Panc1 (cell line): ENCODE results near the gene CENPE. TPM values are rescaled to one million over a fixed set of nuclear protein-coding genes. Genes with fewer than 3 reads are reported as not detected.

Source experiments
- ATAC-seq: fragments of 200-7000 bp; cut with Tn5 transposase; 2 replicates; pipeline ENCODE4 v1.9.1; 2020; ENCODE audit warnings: mild to moderate bottlenecking, moderate library complexity
- BruUV-seq: library from RNA; stranded (reverse); fragments of 400-500 nt; replicated peaks from 2 replicates; lab custom pipeline; 2021; lab: Mats Ljungman, UMichigan
- CTCF ChIA-PET: fragments of 300-600 bp; sonication (Branson Sonifier 250); formaldehyde crosslinking; loops from one replicate; lab custom pipeline; 2022; ENCODE audit warnings: antibody characterized with exemption; lab: Charles Lee
- POLR2A ChIA-PET: fragments of 300-600 bp; sonication (Branson Sonifier 250); formaldehyde crosslinking; loops from one replicate; lab custom pipeline; 2022; ENCODE audit warnings: antibody characterized with exemption; lab: Charles Lee
- DNase-seq: peaks from one replicate; pipeline ENCODE4 v3.0.0-alpha.2; 2010; ENCODE audit warnings: low read depth, low spot score
- H3K27ac ChIP-seq: 2 replicates; pipeline ENCODE4 v1.5.1; 2011; ENCODE audit warnings: mild to moderate bottlenecking, low read length, inconsistent platforms
- H3K27me3 ChIP-seq: fragments of 200-500 bp; sonication (Bioruptor generic); 2 replicates; pipeline ENCODE4 v1.6.0; 2014; ENCODE audit warnings: low read length, inconsistent platforms; ENCODE audit not compliant: control insufficient read depth, insufficient read depth
- H3K36me3 ChIP-seq: fragments of 200-500 bp; sonication (Bioruptor generic); 2 replicates; pipeline ENCODE4 v1.5.1; 2014; ENCODE audit warnings: inconsistent platforms, mild to moderate bottlenecking, low read length, moderate library complexity; ENCODE audit not compliant: control insufficient read depth, insufficient read depth
- H3K4me1 ChIP-seq: 2 replicates; pipeline ENCODE4 v1.5.1; 2011; ENCODE audit warnings: inconsistent platforms, mild to moderate bottlenecking, low read length, moderate library complexity; ENCODE audit not compliant: control insufficient read depth, insufficient read depth
- H3K4me3 ChIP-seq, 2 experiments: 2 replicates each; pipeline ENCODE4 v1.5.1; 2011 to 2012; ENCODE audit warnings: low read depth in 2 of 2, low read length in 2 of 2, mild to moderate bottlenecking in 2 of 2, inconsistent platforms in 1 of 2, moderate library complexity in 1 of 2
- H3K9me3 ChIP-seq: fragments of 200-500 bp; sonication (Bioruptor generic); 2 replicates; pipeline ENCODE4 v1.5.1; 2014; ENCODE audit warnings: low read depth, mild to moderate bottlenecking, inconsistent platforms, low read length, moderate library complexity; ENCODE audit not compliant: control insufficient read depth, insufficient read depth
- CTCF ChIP-seq: fragments of 450-650 bp; IDR thresholded peaks from 2 replicates; pipeline ENCODE4 v1.5.1; 2017; ENCODE audit warnings: mild to moderate bottlenecking
- POLR2AphosphoS5 ChIP-seq: IDR thresholded peaks from 2 replicates; pipeline ENCODE4 v1.6.1; 2012; ENCODE audit warnings: mild to moderate bottlenecking, low read depth, low read length, moderate library complexity
- SIN3A ChIP-seq: IDR thresholded peaks from 2 replicates; pipeline ENCODE4 v1.6.1; 2012; ENCODE audit warnings: low read depth, mild to moderate bottlenecking, low read length, moderate library complexity, borderline replicate concordance; ENCODE audit not compliant: insufficient read depth
- TCF7L2 ChIP-seq: IDR thresholded peaks from 2 replicates; pipeline ENCODE4 v1.6.1; 2011; ENCODE audit warnings: mild to moderate bottlenecking, low read depth, low read length, inconsistent platforms
- in situ Hi-C: cut with HindIII; loops from 2 replicates; pipeline ENCODE4 v1.10.0; 2016; ENCODE audit warnings: low sequenced_read_pairs, low pct_unique_long_range_greater_than_20kb
- intact Hi-C: fragments of 100-400 bp; cut with micrococcal nuclease; formaldehyde crosslinking; loops from one replicate; pipeline ENCODE4 v1.10.0; 2022; ENCODE audit not compliant: unreplicated experiment
- total RNA-seq: library from RNA; stranded (reverse); gene quantifications from one replicate; pipeline ENCODE4 v1.2.1, GENCODE V29; 2021; ENCODE audit not compliant: unreplicated experiment
- TF ChIP-seq, protein P1 (sequence below), 2 experiments: IDR thresholded peaks; 2 replicates each; pipeline ENCODE4 v1.6.1; 2011 to 2012; ENCODE audit warnings: low read depth in 2 of 2, control low read depth in 1 of 2, low read length in 1 of 2, mild to moderate bottlenecking in 1 of 2, moderate library complexity in 1 of 2; ENCODE audit not compliant: insufficient read depth in 1 of 2

CENPE gene
- total RNA-seq, 1 experiment from 2014 or later, result 25.2 TPM

- no peaks in the 10 kb centered on the region for H3K36me3 ChIP-seq
- intact Hi-C loops, result no loop called here
- peak overlapping the region; percentile 84 for H3K27ac ChIP-seq
- no peak for TF ChIP-seq CTCF
- TF ChIP-seq POLR2AphosphoS5, result peak; percentile 52
- BruUV-seq, result no TSS peak
- ChIA-PET POLR2A (no interaction called here), CTCF (no interaction called here)
- H3K4me3 ChIP-seq, result peak overlapping the region; percentile 68 to 74
- no peaks in the 10 kb centered on the region for H3K27me3 ChIP-seq
- in situ Hi-C loops, result no loop called here
- DNase-seq (no peak), ATAC-seq (peak; percentile 93)
- H3K9me3 ChIP-seq, result no peaks in the 10 kb centered on the region
- H3K4me1 ChIP-seq, result peaks cover 15% of the 10 kb centered on the region
Observed at GRCh38 chr4:103075894-103076746, 122.0 kb downstream of the CENPE start.

DNA sequence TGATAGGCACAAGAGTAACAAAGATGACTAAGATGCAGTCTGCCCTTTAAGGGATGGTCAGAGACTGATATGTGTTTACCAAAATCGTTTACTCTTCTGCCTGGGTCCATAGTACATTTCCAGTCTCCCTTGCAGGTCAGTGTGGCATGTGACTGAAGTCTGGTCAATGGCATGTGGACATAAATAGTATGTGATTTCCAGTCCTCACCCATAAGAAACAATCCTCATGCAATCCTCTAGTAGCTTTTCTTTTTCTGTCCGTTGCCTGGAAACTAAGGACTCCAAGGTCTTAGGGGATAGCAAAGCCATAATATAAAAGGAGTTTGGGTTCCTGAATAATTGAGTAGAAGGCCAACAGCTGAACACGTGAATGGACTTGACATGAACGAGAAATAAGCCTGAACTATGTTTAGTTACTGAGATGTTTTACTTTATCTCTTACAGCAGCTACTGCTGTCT, 122.7 kb downstream of the CENPE start:
- Histone ChIP-seq H3K27ac (peak overlapping the region; percentile 84), H3K4me1 (peaks cover 15% of the 10 kb centered on the region), H3K27me3 (no peaks in the 10 kb centered on the region), H3K9me3 (no peaks in the 10 kb centered on the region), H3K4me3 (peak overlapping the region; percentile 68 to 74), H3K36me3 (no peaks in the 10 kb centered on the region)
- no peak for TF ChIP-seq TCF7L2
- TF ChIP-seq CTCF, result no peak
- TF ChIP-seq POLR2AphosphoS5, result no peak
- no peak for TF ChIP-seq SIN3A
- TF ChIP-seq, protein P1, sequence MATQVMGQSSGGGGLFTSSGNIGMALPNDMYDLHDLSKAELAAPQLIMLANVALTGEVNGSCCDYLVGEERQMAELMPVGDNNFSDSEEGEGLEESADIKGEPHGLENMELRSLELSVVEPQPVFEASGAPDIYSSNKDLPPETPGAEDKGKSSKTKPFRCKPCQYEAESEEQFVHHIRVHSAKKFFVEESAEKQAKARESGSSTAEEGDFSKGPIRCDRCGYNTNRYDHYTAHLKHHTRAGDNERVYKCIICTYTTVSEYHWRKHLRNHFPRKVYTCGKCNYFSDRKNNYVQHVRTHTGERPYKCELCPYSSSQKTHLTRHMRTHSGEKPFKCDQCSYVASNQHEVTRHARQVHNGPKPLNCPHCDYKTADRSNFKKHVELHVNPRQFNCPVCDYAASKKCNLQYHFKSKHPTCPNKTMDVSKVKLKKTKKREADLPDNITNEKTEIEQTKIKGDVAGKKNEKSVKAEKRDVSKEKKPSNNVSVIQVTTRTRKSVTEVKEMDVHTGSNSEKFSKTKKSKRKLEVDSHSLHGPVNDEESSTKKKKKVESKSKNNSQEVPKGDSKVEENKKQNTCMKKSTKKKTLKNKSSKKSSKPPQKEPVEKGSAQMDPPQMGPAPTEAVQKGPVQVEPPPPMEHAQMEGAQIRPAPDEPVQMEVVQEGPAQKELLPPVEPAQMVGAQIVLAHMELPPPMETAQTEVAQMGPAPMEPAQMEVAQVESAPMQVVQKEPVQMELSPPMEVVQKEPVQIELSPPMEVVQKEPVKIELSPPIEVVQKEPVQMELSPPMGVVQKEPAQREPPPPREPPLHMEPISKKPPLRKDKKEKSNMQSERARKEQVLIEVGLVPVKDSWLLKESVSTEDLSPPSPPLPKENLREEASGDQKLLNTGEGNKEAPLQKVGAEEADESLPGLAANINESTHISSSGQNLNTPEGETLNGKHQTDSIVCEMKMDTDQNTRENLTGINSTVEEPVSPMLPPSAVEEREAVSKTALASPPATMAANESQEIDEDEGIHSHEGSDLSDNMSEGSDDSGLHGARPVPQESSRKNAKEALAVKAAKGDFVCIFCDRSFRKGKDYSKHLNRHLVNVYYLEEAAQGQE (IDR thresholded peaks at IDR 0.05; ENCODE audit: insufficient read depth in 1 of 2, low read depth in 2 of 2, low read length in 1 of 2), result no peak
- in situ Hi-C loops (no loop called here), intact Hi-C loops (no loop called here)
- CTCF ChIA-PET, result no interaction called here
- TSS peak; percentile 78 for BruUV-seq
- POLR2A ChIA-PET, result no interaction called here
- no peak for DNase-seq
- ATAC-seq, result peak; percentile 8
